CD4-positive, alpha-beta T cell (primary cell): ENCODE measurements around the gene SELENOS. TPM values are rescaled to one million over a fixed set of nuclear protein-coding genes. Genes with fewer than 3 reads are reported as not detected.

ENCODE experiments used
- ATAC-seq: fragments of 200-7000 bp; cut with Tn5 transposase; one replicate; pipeline ENCODE4 v1.10.0; 2022; ENCODE audit warnings: mild to moderate bottlenecking; ENCODE audit not compliant: poor library complexity
- CTCF ChIA-PET: fragments of 350-600 bp; sonication (Branson Sonifier 250); formaldehyde crosslinking; loops from one replicate; lab custom pipeline; 2021; ENCODE audit warnings: antibody characterized with exemption, inconsistent platforms; lab: Charles Lee
- POLR2A ChIA-PET: fragments of 350-600 bp; sonication (Branson Sonifier 250); formaldehyde crosslinking; loops from one replicate; lab custom pipeline; 2021; ENCODE audit warnings: antibody characterized with exemption, inconsistent platforms; lab: Charles Lee
- DNase-seq, 14 experiments: peaks; one replicate each; pipeline ENCODE4 v3.0.0-alpha.2; 2013 to 2020; ENCODE audit warnings: mixed read lengths in 2 of 14
- H3K27ac ChIP-seq, 2 donors: one replicate each; pipeline versions ENCODE4 v1.5.1 to v1.7.0; 2013; ENCODE audit warnings: low read length in 2 of 2, low read depth in 1 of 2, mild to moderate bottlenecking in 1 of 2
- H3K27me3 ChIP-seq, 2 experiments: 1 replicate in 1 of 2; 2 replicates in 1 of 2; pipeline versions ENCODE4 v1.6.1 to v1.7.0; 2013; ENCODE audit warnings: low read length in 2 of 2, control low read depth in 1 of 2, mild to moderate bottlenecking in 1 of 2, moderate library complexity in 1 of 2; ENCODE audit not compliant: insufficient read depth in 2 of 2, control insufficient read depth in 1 of 2
- H3K36me3 ChIP-seq: one replicate; pipeline ENCODE4 v1.6.1; 2013; ENCODE audit warnings: low read length, control low read depth; ENCODE audit not compliant: insufficient read depth
- H3K4me1 ChIP-seq: one replicate; pipeline ENCODE4 v1.6.1; 2013; ENCODE audit warnings: low read length, control low read depth; ENCODE audit not compliant: insufficient read depth
- H3K4me3 ChIP-seq: one replicate; pipeline ENCODE4 v1.5.1; 2013; ENCODE audit warnings: mild to moderate bottlenecking, low read length, moderate library complexity
- H3K9me3 ChIP-seq, 2 experiments: 1 replicate in 1 of 2; 2 replicates in 1 of 2; pipeline versions ENCODE4 v1.6.1 to v1.7.0; 2013; ENCODE audit warnings: low read length in 2 of 2, mild to moderate bottlenecking in 2 of 2, control low read depth in 1 of 2, moderate library complexity in 1 of 2; ENCODE audit not compliant: control insufficient read depth in 1 of 2, insufficient read depth in 1 of 2
- H3K27ac Mint-ChIP-seq: one replicate; pipeline ENCODE4 v1.8.0; 2020; ENCODE audit warnings: mixed read lengths
- H3K27me3 Mint-ChIP-seq: one replicate; pipeline ENCODE4 v1.8.0; 2021; ENCODE audit warnings: mixed read lengths
- H3K36me3 Mint-ChIP-seq: one replicate; pipeline ENCODE4 v1.8.0; 2021; ENCODE audit warnings: low read depth, mixed read lengths
- H3K4me1 Mint-ChIP-seq: one replicate; pipeline ENCODE4 v1.8.0; 2021; ENCODE audit warnings: low read depth, mixed read lengths
- H3K4me3 Mint-ChIP-seq: one replicate; pipeline ENCODE4 v1.8.0; 2020; ENCODE audit warnings: mild to moderate bottlenecking, mixed read lengths
- H3K9me3 Mint-ChIP-seq: one replicate; pipeline ENCODE4 v1.8.0; 2020; ENCODE audit warnings: mixed read lengths
- CTCF ChIP-seq: fragments of 200-600 bp; IDR thresholded peaks from one replicate; pipeline ENCODE4 v1.8.0; 2022; ENCODE audit warnings: antibody characterized with exemption, mild to moderate bottlenecking
- intact Hi-C, 2 experiments: fragments of 100-400 bp; cut with DNase I in 1 of 2; cut with micrococcal nuclease in 1 of 2; formaldehyde crosslinking; loops; one replicate each; pipeline versions ENCODE4 v1.15.1 to v1.9.0; 2023 to 2025; cut with DNase I, micrococcal nuclease
- total RNA-seq, 174 experiments: library from RNA in 2 of 174; stranded (reverse) in 2 of 174; gene quantifications; one replicate each; pipeline ENCODE4 v1.2.3 and lab custom pipeline; 2021 to 2026

The SELENOS gene
- total RNA-seq, 2 experiments from 2014 or later: 41.7 to 48.5 TPM

GRCh38 chr15:101286471-101287114 is 9.3 kb upstream of the SELENOS start:
- DNase-seq (no peak), ATAC-seq (no peak)
- Histone ChIP-seq H3K4me3 (no peak overlapping the region), H3K27ac (no peak overlapping the region), H3K4me1 (peaks cover 11% of the 10 kb centered on the region), H3K36me3 (peaks cover 89% of the 10 kb centered on the region), H3K27me3 (no peaks in the 10 kb centered on the region), H3K9me3 (no peaks in the 10 kb centered on the region)
- ChIA-PET POLR2A (interaction anchor here (0.6 to 1.7 kb wide), 5 partner anchors 8 to 438 kb away, joined by 3 to 11 read pairs (median 3); partner anchors contain the start of genes SNRPA1 and TARS3), CTCF (interaction anchor here (1.2 to 2.0 kb wide), 2 partner anchors 278 to 368 kb away, joined by 3 to 6 read pairs; no protein-coding TSS in a partner anchor)
- H3K36me3 Mint-ChIP-seq: peaks cover 92% of the 10 kb centered on the region
- intact Hi-C loops: no loop called here
- H3K4me1 Mint-ChIP-seq: peaks cover 34% of the 10 kb centered on the region
- H3K27me3 Mint-ChIP-seq: no peaks in the 10 kb centered on the region
- H3K27ac Mint-ChIP-seq: peak overlapping the region; percentile 63
- TF ChIP-seq CTCF: no peak
- H3K9me3 Mint-ChIP-seq: no peaks in the 10 kb centered on the region
- no peak overlapping the region for H3K4me3 Mint-ChIP-seq

- no peak overlapping the region for H3K27ac ChIP-seq
- no peak overlapping the region for H3K27ac Mint-ChIP-seq
- no peak for TF ChIP-seq CTCF
- peaks cover 14% of the 10 kb centered on the region for H3K4me1 Mint-ChIP-seq
- peaks cover 89% of the 10 kb centered on the region for H3K36me3 Mint-ChIP-seq
- intact Hi-C loops: no loop called here
- ATAC-seq (no peak), DNase-seq (no peak)
- H3K9me3 ChIP-seq: no peaks in the 10 kb centered on the region
- no peaks in the 10 kb centered on the region for H3K27me3 ChIP-seq
- ChIA-PET CTCF (interaction anchor here (0.5 kb wide), 1 partner anchor 38 kb away, joined by 3 read pairs; no protein-coding TSS in a partner anchor), POLR2A (interaction anchor here (1.9 kb wide), 1 partner anchor 11 kb away, joined by 9 read pairs; the partner anchor contains the start of gene SNRPA1)
- H3K4me3 ChIP-seq: no peak overlapping the region
- no peaks in the 10 kb centered on the region for H3K9me3 Mint-ChIP-seq
- H3K4me1 ChIP-seq: peaks cover 5% of the 10 kb centered on the region
- H3K27me3 Mint-ChIP-seq: no peaks in the 10 kb centered on the region
- H3K4me3 Mint-ChIP-seq: no peak overlapping the region
- H3K36me3 ChIP-seq: peaks cover 84% of the 10 kb centered on the region
Measured at GRCh38 chr15:101283931-101284330, 6.6 kb upstream of the SELENOS start.

- Mint-ChIP-seq H3K27me3 (no peaks in the 10 kb centered on the region), H3K4me3 (peak overlapping the region; percentile 25), H3K27ac (peak overlapping the region; percentile 55), H3K9me3 (no peaks in the 10 kb centered on the region), H3K36me3 (peaks cover 77% of the 10 kb centered on the region), H3K4me1 (peaks cover 24% of the 10 kb centered on the region)
- Histone ChIP-seq H3K4me1 (peaks cover 23% of the 10 kb centered on the region), H3K27me3 (no peaks in the 10 kb centered on the region), H3K36me3 (peaks cover 52% of the 10 kb centered on the region), H3K9me3 (no peaks in the 10 kb centered on the region), H3K27ac (no peak overlapping the region), H3K4me3 (no peak overlapping the region)
- ChIA-PET CTCF (interaction anchor here (1.4 kb wide), 1 partner anchor 9 kb away, joined by 6 read pairs; no protein-coding TSS in a partner anchor), POLR2A (no interaction called here)
- TF ChIP-seq CTCF: no peak
- DNase-seq (no peak), ATAC-seq (no peak)
- intact Hi-C loops: no loop called here
Measured at GRCh38 chr15:101280007-101280406, 2.7 kb upstream of the SELENOS start.
